ENCODE data around the gene PRTG. TPM values are rescaled to one million over a fixed set of nuclear protein-coding genes. Genes with fewer than 3 reads are reported as not detected.
"Not testable (repeated sequence)": the region's sequence is repeated elsewhere in the genome, so short reads cannot be mapped to it uniquely, and the experiment has no call there.

The PRTG gene
- polyA plus RNA-seq, 5 donors = 4.6 to 8.2 (median 6.9) TPM

- DNase-seq = peak in 1 of 2 donors; percentile 1
These were observed 1.0 kb upstream of the PRTG start for GRCh38 chr15:55743729-55744655.

- DNase-seq = peak; percentile 46 to 51
These were observed 440 bp downstream of the PRTG start for GRCh38 chr15:55742498-55742926.

- DNase-seq = peak; percentile 26 to 29
These were observed 987 bp downstream of the PRTG start for GRCh38 chr15:55741833-55742497.

DNA sequence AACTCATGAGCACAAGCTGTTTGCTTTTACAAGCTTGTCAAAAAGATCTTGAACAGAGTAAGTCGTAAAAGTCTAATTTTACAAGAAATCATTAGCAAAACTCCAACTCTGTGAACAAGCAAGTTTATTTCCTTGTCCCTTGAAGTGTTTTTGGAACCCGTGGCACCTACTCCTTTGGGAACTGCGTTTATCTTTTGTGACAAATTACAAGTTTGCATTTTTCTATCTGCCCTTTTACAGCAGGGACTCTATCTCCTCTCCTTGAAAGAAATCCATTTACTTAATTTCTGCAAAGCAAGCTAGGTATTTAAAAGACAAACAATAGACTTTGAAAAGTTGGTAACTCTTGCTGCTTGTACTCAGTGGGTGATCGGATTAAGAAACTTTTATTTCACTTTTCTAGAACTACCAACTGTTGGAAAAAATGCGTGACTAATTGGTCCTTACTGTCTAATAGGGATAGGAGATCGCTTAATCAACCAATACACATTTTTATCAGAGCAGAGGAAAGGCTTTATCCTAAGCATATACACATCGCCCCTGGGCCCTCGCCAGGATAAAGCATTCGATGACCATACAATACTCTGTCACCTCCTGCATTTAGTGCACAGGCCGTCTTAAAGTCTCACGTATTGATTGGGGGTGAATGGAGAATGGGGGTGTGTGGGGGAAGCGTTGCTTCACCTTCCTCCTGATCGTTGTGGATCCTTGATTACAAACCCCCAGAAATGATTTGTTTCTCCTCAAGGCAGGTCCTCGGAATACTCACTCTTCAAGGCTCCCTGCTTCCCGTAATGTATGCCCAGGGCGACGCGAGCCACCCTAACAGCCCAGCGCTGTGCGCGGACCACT, 1.7 kb downstream of the PRTG start:
- peak in 1 of 2 donors; percentile 15 for DNase-seq

DNA sequence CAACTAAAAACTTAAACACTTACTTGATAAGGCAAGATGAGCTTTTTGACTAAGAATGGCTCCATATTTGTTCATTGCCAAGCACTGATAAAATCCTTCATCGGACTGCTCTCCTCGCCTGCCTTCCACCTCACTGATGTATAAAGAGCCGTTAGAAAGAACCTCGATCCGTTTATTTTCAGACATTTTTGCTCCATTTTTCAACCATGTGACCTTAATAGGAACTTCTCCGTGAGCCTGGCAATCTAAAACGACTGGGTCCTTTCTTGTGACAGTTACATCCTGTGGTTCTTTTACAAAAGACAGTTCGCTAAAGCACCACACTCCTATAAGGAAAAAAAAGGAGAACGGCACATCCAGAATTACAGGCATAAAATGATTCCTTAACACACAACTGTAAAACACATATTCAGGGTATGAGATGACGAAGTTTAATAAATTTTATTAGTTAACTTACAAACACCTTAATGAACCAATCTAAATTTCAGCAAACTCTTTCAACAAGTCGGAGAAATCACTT, 2.5 kb downstream of the PRTG start:
- no peak for DNase-seq

DNA sequence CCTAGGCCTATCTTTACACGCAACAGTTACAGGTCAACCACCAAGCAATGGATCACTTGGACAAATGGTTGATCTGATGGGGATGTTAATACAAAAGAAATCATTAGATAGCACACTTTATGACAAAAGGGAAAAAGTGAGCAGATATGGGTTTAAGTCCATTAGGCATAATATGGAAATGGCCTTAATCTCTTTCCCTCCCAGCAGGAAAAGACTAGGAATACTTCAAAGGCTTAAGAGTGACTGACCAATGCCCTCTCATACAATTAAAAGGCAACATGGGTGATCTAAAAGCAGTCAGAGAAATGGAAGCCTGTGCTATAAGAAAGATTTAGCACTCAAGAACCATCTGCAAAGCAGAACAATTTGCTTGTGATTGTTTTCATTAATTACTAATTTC, 3.3 kb downstream of the PRTG start:
- DNase-seq = no peak

GRCh38 chr15:55738715-55739114, 4.2 kb downstream of the PRTG start:
- no peak for DNase-seq

DNA sequence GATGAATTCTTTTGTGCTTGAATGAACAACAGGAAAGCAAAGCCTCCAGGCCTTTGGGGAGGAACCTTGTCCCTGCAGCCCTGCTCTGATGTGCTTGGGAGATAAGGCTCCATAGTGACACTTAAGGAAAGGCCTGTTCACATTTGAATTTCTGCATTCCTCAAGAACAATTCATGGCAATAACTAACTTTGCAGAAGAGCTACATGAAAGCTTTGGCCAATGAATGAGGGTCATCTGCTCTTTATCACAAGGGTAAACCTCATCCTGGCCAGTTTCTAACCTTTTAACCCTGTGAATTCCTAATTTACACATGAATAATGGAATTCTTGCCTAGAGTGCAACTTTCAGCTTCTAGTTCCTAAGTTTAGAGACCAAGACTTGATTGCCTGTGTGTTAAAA, 5.6 kb downstream of the PRTG start:
- DNase-seq = peak in 1 of 2 donors; percentile 2

GRCh38 chr15:55736756-55737155, 6.2 kb downstream of the PRTG start:
- DNase-seq = no peak

- no peak for DNase-seq
These were observed 8.3 kb downstream of the PRTG start for GRCh38 chr15:55734641-55735040.

GRCh38 chr15:55733461-55733860, 9.5 kb downstream of the PRTG start:
- DNase-seq = not testable (repeated sequence)

DNA sequence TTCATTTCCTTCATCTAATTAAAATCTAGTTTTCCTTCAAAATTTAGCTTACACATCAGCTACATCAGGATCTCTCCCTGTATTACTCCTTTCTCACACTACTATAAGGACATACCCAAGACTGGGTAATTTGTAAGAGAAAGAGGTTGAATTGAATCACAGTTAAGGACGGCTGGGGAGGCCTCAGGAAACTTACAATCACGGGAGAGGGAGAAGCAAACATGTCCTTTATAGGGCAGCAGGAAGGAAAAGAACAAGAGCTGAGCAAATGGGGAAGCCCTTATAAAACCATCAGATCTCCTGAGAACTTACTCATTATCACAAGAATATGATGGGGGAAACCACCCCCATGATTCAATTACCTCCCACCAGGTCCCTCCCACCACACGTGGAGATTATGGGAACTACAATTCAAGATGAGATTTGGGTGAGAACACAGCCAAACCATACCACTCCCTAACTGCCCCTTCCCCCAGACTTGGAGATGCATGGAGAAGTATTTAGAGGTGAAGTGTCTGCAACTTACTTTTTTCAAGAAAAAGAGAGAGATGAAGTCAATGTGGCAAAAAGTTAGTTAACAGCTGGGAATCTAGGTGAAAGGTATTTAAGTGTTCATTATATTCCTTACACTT, 21.3 kb downstream of the PRTG start:
- no peak for DNase-seq

DNA sequence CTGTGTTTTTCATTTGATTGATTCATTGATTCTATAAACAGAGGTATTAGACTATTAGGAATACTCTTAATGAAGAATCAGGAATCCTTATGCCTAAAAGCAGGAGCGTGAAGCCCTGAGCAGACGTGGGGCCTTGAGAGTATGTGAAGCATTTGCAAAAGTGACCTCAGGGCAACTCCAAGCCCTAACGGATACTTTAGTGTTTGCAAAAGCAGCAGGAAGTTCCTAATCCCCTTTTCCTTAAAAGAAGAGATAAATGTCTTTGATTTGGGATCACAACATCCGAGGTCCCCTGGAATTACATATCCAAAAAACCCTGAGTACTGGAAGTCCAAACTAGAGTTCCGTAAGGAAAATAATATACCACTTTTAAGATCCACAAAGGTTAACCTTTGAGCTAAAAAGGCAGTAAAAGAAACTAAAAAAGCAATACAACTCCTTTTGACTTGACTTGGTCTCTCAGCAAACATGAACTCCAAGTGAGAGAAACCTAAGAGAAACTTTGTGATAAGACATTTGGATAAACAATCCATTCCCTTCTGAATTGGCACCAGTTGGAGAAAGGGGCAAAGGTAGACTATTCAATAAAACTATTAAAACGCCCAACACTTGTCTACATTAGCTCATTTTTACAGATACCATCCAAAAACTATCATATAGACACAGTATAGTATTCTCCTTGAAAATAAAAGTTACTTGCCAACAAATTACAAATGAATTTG, 27.4 kb downstream of the PRTG start:
- DNase-seq = no peak

- DNase-seq = no peak
These were observed 28.9 kb downstream of the PRTG start for GRCh38 chr15:55714064-55714463.

DNA sequence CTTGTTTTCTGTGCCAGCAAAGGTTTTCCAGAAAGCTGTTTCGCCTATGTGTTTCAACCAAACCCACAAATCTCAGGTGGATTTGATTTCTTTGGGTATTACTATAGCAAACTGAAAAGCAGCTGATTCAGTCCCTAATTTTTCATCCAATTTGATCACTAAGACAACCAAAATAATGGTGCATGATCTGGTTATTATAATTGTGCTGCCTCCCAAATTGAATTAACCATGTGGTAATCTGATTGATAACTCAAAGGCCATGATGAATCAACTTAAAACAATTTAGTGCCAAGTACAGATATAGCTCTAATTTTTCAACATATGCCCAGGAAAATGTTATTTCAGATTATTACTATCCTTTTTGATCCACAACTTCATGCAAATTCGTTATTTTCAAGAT, 30.6 kb downstream of the PRTG start:
- DNase-seq = no peak

DNA sequence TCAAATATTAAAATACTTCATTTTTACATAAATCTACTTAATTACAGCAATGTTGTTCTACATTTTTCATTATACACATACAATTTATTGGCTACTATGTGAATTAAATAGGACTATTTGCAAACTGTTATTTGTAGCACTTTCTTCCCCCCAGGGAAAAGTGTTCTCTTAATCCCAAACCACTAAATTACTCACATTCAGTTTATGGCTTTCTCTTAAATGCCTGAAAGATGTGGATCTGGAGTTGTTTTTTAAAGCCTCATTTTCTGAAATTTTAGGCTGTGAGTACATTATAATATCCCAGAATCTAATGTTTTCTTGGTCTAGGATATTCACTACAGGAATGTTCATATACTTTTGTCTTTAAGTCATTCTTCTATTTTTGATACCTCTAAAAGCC, 32.7 kb downstream of the PRTG start:
- no peak for DNase-seq

DNA sequence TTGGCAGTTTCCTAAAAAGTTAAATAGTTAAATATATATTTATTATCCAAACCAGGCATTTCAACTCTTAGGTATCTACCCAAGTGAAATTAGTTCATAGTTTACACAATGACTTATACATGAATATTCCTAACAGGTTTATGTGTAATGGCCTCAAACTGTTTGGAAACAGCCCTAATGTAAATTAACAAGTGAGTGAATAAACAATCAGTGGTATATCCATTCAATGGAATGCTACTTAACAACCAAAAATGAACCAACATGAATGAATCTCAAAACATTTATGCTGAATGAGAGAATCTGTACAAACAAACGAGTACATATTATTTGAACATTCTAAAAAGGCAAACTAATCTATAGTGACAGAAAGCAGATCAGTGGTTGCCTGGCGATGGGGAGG, 33.5 kb downstream of the PRTG start:
- no peak for DNase-seq

- DNase-seq = no peak
These were observed 34.2 kb downstream of the PRTG start for GRCh38 chr15:55708720-55709119.

DNA sequence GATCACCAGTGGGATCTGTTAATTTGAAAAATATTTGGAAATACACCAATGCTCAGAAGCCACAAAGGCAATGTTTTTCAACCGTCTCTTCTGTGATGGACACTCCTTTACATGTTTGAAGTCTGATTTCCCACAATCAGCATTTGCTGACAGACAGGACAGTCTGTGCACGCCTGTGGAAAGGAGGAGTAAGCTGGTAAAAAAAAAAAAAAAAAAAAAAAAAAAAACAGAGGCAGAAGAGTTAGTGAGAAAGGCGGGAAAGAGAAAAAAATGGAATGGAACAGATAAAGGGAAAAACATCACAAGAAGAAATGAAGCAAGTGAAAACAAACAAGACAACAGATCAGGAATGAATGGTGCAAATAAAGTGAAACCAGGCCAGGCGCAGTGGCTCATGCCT, 35.0 kb downstream of the PRTG start:
- DNase-seq = no peak

DNA sequence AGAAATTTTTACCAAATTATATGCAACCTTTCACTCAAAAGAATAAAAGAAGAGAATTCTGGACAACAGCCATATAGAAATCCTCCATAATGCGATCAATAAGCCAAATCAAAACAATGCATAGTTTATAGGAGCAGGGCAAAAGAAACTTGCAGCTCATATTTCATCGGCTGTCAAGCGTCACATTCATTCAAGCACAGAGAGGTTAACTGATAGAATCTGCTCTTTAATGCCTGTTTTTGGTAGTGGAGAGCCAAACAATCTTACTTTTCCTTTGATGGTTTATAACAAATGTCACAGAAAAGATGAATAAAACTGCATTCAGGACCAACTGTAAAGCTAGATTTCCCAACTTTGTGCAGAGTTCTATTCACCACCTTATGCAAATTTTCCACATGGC, 35.4 kb downstream of the PRTG start:
- no peak for DNase-seq

GRCh38 chr15:55703873-55704301, 39.1 kb downstream of the PRTG start:
- peak in 1 of 2 donors; percentile 22 for DNase-seq

All from right lung (tissue), 5 donors.